HEK293 (cell line): Measurements from ENCODE around the gene DSG2.
A peak's percentile ranks its signal among the peaks of the same experiment; 100 is the strongest.

Source experiments
- CTCF ChIA-PET: fragments of 350-600 bp; formaldehyde crosslinking; extraction: SDS; loops from one replicate; lab custom pipeline; 2021; ENCODE audit warnings: antibody characterized with exemption; lab: Yijun Ruan, JAX
- POLR2A ChIA-PET: fragments of 300-600 bp; formaldehyde crosslinking; extraction: SDS; loops from one replicate; lab custom pipeline; 2020; ENCODE audit warnings: antibody characterized with exemption, inconsistent platforms; lab: Yijun Ruan, JAX
- H3K27ac ChIP-seq: fragments of 200-500 bp; sonication (Bioruptor generic); 2 replicates; pipeline ENCODE4 v1.5.1; 2014; ENCODE audit warnings: low read depth, low read length, control low read depth, inconsistent platforms; ENCODE audit errors: extremely low read depth
- H3K36me3 ChIP-seq, 2 experiments: fragments of 200-500 bp in 1 of 2; sonication (Bioruptor generic) in 1 of 2; 1 replicate in 1 of 2; 2 replicates in 1 of 2; pipeline ENCODE4 v1.5.1; 2014 to 2017; ENCODE audit warnings: inconsistent platforms in 2 of 2, low read length in 2 of 2; ENCODE audit not compliant: control insufficient read depth in 2 of 2, insufficient read depth in 1 of 2
- H3K4me1 ChIP-seq: fragments of 200-500 bp; sonication (Bioruptor generic); 2 replicates; pipeline ENCODE4 v1.5.1; 2014; ENCODE audit warnings: mild to moderate bottlenecking, low read length, inconsistent platforms; ENCODE audit not compliant: control insufficient read depth, insufficient read depth
- H3K4me3 ChIP-seq: 2 replicates; pipeline ENCODE4 v1.5.1; 2011; ENCODE audit warnings: low read depth, mild to moderate bottlenecking, control low read depth, low read length, moderate library complexity
- H3K9me3 ChIP-seq: fragments of 200-500 bp; sonication (Bioruptor generic); 2 replicates; pipeline ENCODE4 v1.5.1; 2014; ENCODE audit warnings: low read depth, low read length, inconsistent platforms; ENCODE audit not compliant: control insufficient read depth, insufficient read depth
- GFI1B ChIP-seq: fragments of 450-650 bp; formaldehyde crosslinking; IDR thresholded peaks from 2 replicates; pipeline ENCODE4 v1.5.1; 2016; ENCODE audit warnings: missing biosample characterization, missing genetic modification characterization
- GLI2 ChIP-seq: fragments of 450-650 bp; formaldehyde crosslinking; IDR thresholded peaks from 2 replicates; pipeline ENCODE4; 2017; ENCODE audit warnings: missing biosample characterization, missing genetic modification characterization, low read depth, borderline replicate concordance
- HIC1 ChIP-seq: fragments of 450-650 bp; formaldehyde crosslinking; IDR thresholded peaks from 2 replicates; pipeline ENCODE4 v1.5.1; 2016; ENCODE audit warnings: missing biosample characterization, missing genetic modification characterization
- KLF7 ChIP-seq: fragments of 450-650 bp; formaldehyde crosslinking; IDR thresholded peaks from 2 replicates; pipeline ENCODE4 v1.5.1; 2016; ENCODE audit warnings: missing biosample characterization, missing genetic modification characterization, borderline replicate concordance
- TRIM28 ChIP-seq: IDR thresholded peaks from 2 replicates; pipeline ENCODE4 v1.6.1; 2011; ENCODE audit warnings: low read length, control low read depth, borderline replicate concordance
- ZBTB44 ChIP-seq: fragments of 450-650 bp; IDR thresholded peaks from 2 replicates; pipeline ENCODE4 v1.5.1; 2018; ENCODE audit warnings: missing biosample characterization, mild to moderate bottlenecking, missing genetic modification characterization
- ZIC2 ChIP-seq: fragments of 450-650 bp; formaldehyde crosslinking; IDR thresholded peaks from 2 replicates; pipeline ENCODE4 v1.5.1; 2016; ENCODE audit warnings: missing biosample characterization, missing genetic modification characterization
- ZNF10 ChIP-seq: fragments of 450-650 bp; formaldehyde crosslinking; IDR thresholded peaks from 2 replicates; pipeline ENCODE4 v1.5.1; 2017; ENCODE audit warnings: missing biosample characterization, missing genetic modification characterization
- ZNF140 ChIP-seq: fragments of 450-650 bp; formaldehyde crosslinking; IDR thresholded peaks from 2 replicates; pipeline ENCODE4 v1.5.1; 2016; ENCODE audit warnings: missing biosample characterization, missing genetic modification characterization
- ZNF148 ChIP-seq: fragments of 450-650 bp; formaldehyde crosslinking; IDR thresholded peaks from 2 replicates; pipeline ENCODE4 v1.5.0; 2017; ENCODE audit warnings: missing biosample characterization, missing genetic modification characterization, borderline replicate concordance
- ZNF2 ChIP-seq: fragments of 450-650 bp; formaldehyde crosslinking; IDR thresholded peaks from 2 replicates; pipeline ENCODE4 v1.5.1; 2016; ENCODE audit warnings: missing biosample characterization, missing genetic modification characterization
- ZNF202 ChIP-seq: fragments of 450-650 bp; formaldehyde crosslinking; IDR thresholded peaks from 2 replicates; pipeline ENCODE4 v1.5.1; 2016; ENCODE audit warnings: missing biosample characterization, missing genetic modification characterization, borderline replicate concordance
- ZNF274 ChIP-seq, 2 experiments: fragments of 200-500 bp in 1 of 2; fragments of 450-650 bp in 1 of 2; sonication (Bioruptor generic) in 1 of 2; formaldehyde crosslinking in 1 of 2; IDR thresholded peaks; 2 replicates each; pipeline versions ENCODE4 v1.5.1 to v1.6.1; 2014 to 2016; ENCODE audit warnings: borderline replicate concordance in 1 of 2, inconsistent platforms in 1 of 2, low read length in 1 of 2, missing biosample characterization in 1 of 2, missing genetic modification characterization in 1 of 2
- ZNF324 ChIP-seq: fragments of 450-650 bp; formaldehyde crosslinking; IDR thresholded peaks from 2 replicates; pipeline ENCODE4 v1.5.1; 2016; ENCODE audit warnings: missing biosample characterization, missing genetic modification characterization
- ZNF366 ChIP-seq: fragments of 450-650 bp; formaldehyde crosslinking; conservative IDR thresholded peaks from 2 replicates; pipeline ENCODE4 v1.5.1; 2016; ENCODE audit warnings: missing biosample characterization, missing genetic modification characterization
- ZNF37A ChIP-seq: fragments of 450-650 bp; IDR thresholded peaks from 2 replicates; pipeline ENCODE4 v1.5.1; 2018; ENCODE audit warnings: missing biosample characterization, missing genetic modification characterization
- ZNF513 ChIP-seq: fragments of 450-650 bp; IDR thresholded peaks from 2 replicates; pipeline ENCODE4 v1.5.1; 2018; ENCODE audit warnings: missing biosample characterization, missing genetic modification characterization
- ZNF544 ChIP-seq: fragments of 450-650 bp; formaldehyde crosslinking; IDR thresholded peaks from 2 replicates; pipeline ENCODE4 v1.5.0; 2017; ENCODE audit warnings: missing biosample characterization, missing genetic modification characterization
- ZNF548 ChIP-seq: fragments of 450-650 bp; formaldehyde crosslinking; IDR thresholded peaks from 2 replicates; pipeline ENCODE4 v1.5.1; 2016; ENCODE audit warnings: missing biosample characterization, missing genetic modification characterization
- ZNF549 ChIP-seq: fragments of 450-650 bp; IDR thresholded peaks from 2 replicates; pipeline ENCODE4 v1.5.1; 2018; ENCODE audit warnings: missing biosample characterization, missing genetic modification characterization, mild to moderate bottlenecking, inconsistent platforms, moderate library complexity
- ZNF639 ChIP-seq: fragments of 450-650 bp; formaldehyde crosslinking; IDR thresholded peaks from 2 replicates; pipeline ENCODE4 v1.5.1; 2016; ENCODE audit warnings: missing biosample characterization, missing genetic modification characterization
- ZNF645 ChIP-seq: fragments of 450-650 bp; formaldehyde crosslinking; IDR thresholded peaks from 2 replicates; pipeline ENCODE4; 2016; ENCODE audit warnings: missing biosample characterization, missing genetic modification characterization
- ZNF654 ChIP-seq: fragments of 450-650 bp; formaldehyde crosslinking; IDR thresholded peaks from 2 replicates; pipeline ENCODE4 v1.5.1; 2016; ENCODE audit warnings: low read depth, missing biosample characterization, missing genetic modification characterization
- ZNF747 ChIP-seq: fragments of 450-650 bp; formaldehyde crosslinking; IDR thresholded peaks from 2 replicates; pipeline ENCODE4 v1.5.1; 2016; ENCODE audit warnings: missing biosample characterization, missing genetic modification characterization
- ZNF777 ChIP-seq: fragments of 450-650 bp; formaldehyde crosslinking; IDR thresholded peaks from 2 replicates; pipeline ENCODE4 v1.5.1; 2017; ENCODE audit warnings: missing biosample characterization, missing genetic modification characterization, borderline replicate concordance

Gene DSG2

GRCh38 chr18:31554776-31555175, 56.8 kb downstream of the DSG2 start (continued):
- TF ChIP-seq HIC1 (tag by site-specific recombination): no peak
- TF ChIP-seq, all 188 proteins: peak for 0

- Histone ChIP-seq H3K4me1 (no peaks in the 10 kb centered on the region), H3K9me3 (no peaks in the 10 kb centered on the region), H3K4me3 (no peak overlapping the region), H3K36me3 (no peaks in the 10 kb centered on the region), H3K27ac (no peak overlapping the region)
- ChIA-PET CTCF (interaction anchor here (0.6 to 3.2 kb wide), 34 partner anchors 8 to 919 kb away, joined by 3 to 37 read pairs (median 4); no protein-coding TSS in a partner anchor), POLR2A (no interaction called here)
- TF ChIP-seq ZNF544 (tag by site-specific recombination) (no peak), ZNF654 (tag by site-specific recombination) (peak; percentile 90), ZNF274 (IDR thresholded peaks at IDR 0.05; ENCODE audit: low read length) (no peak), ZNF274 (tag by site-specific recombination; IDR thresholded peaks at IDR 0.05; ENCODE audit: borderline replicate concordance) (no peak), ZNF202 (no peak), ZNF324 (tag by site-specific recombination) (no peak), ZBTB44 (tag by site-specific recombination) (no peak), GFI1B (tag by site-specific recombination) (no peak), ZNF148 (no peak), KLF7 (tag by site-specific recombination) (no peak), ZNF639 (tag by site-specific recombination) (no peak), ZNF366 (tag by site-specific recombination) (peak; percentile 42; the same call in 1 of the 2 replicates), TRIM28 (peak; percentile 75; the same call in 1 of the 2 replicates), ZNF777 (tag by site-specific recombination) (no peak), ZNF548 (tag by site-specific recombination) (no peak), ZNF645 (tag by site-specific recombination) (no peak), ZNF549 (no peak), ZNF747 (no peak), ZNF140 (tag by site-specific recombination) (no peak), GLI2 (tag by site-specific recombination) (no peak), ZNF2 (peak; percentile 27; the same call in 1 of the 2 replicates), ZNF10 (tag by site-specific recombination) (no peak), ZNF37A (tag by site-specific recombination) (no peak), ZIC2 (no peak), ZNF513 (tag by site-specific recombination) (no peak)
Measured at GRCh38 chr18:31555971-31556747, 58.2 kb downstream of the DSG2 start.
